C4-2B (cell line): ENCODE results near the gene AFM.

Experiments used
- H3K27ac ChIP-seq: fragments of 450-650 bp; 2 replicates; pipeline ENCODE4 v1.5.1; 2017
- ZFX ChIP-seq: fragments of 450-650 bp; IDR thresholded peaks from 2 replicates; pipeline ENCODE4 v1.6.1; 2017
- TF ChIP-seq, protein P1 (sequence below): fragments of 450-650 bp; conservative IDR thresholded peaks from 2 replicates; pipeline ENCODE4 v1.5.1; 2017; ENCODE audit warnings: mild to moderate bottlenecking

The AFM gene

GRCh38 chr4:73451404-73451803 is 30.1 kb upstream of the AFM start:
- TF ChIP-seq, protein P1, sequence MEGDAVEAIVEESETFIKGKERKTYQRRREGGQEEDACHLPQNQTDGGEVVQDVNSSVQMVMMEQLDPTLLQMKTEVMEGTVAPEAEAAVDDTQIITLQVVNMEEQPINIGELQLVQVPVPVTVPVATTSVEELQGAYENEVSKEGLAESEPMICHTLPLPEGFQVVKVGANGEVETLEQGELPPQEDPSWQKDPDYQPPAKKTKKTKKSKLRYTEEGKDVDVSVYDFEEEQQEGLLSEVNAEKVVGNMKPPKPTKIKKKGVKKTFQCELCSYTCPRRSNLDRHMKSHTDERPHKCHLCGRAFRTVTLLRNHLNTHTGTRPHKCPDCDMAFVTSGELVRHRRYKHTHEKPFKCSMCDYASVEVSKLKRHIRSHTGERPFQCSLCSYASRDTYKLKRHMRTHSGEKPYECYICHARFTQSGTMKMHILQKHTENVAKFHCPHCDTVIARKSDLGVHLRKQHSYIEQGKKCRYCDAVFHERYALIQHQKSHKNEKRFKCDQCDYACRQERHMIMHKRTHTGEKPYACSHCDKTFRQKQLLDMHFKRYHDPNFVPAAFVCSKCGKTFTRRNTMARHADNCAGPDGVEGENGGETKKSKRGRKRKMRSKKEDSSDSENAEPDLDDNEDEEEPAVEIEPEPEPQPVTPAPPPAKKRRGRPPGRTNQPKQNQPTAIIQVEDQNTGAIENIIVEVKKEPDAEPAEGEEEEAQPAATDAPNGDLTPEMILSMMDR: no peak
- TF ChIP-seq ZFX: no peak

GRCh38 chr4:73451981-73452747 is 29.4 kb upstream of the AFM start:
- TF ChIP-seq, protein P1: no peak
- no peak for TF ChIP-seq ZFX
- H3K27ac ChIP-seq: no peak overlapping the region

More at GRCh38 chr4:73451404-73451803, 30.1 kb upstream of the AFM start:
- H3K27ac ChIP-seq: no peak overlapping the region

- no peak overlapping the region for H3K27ac ChIP-seq
- TF ChIP-seq ZFX: no peak
- TF ChIP-seq, protein P1: no peak
Observed at GRCh38 chr4:73452953-73453700, 28.4 kb upstream of the AFM start.

DNA sequence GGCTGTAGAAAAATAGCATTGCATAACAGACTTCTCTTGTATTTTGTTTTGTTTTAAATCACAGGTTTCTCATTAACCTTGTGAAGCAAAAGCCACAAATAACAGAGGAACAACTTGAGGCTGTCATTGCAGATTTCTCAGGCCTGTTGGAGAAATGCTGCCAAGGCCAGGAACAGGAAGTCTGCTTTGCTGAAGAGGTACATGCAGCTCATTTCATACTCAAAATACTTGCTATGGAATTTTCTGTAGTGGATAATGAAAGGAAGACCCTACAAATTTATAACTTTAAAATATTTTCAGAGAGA is 27.9 kb upstream of the AFM start:
- H3K27ac ChIP-seq: no peak overlapping the region
- TF ChIP-seq ZFX: no peak
- TF ChIP-seq, protein P1: no peak

DNA sequence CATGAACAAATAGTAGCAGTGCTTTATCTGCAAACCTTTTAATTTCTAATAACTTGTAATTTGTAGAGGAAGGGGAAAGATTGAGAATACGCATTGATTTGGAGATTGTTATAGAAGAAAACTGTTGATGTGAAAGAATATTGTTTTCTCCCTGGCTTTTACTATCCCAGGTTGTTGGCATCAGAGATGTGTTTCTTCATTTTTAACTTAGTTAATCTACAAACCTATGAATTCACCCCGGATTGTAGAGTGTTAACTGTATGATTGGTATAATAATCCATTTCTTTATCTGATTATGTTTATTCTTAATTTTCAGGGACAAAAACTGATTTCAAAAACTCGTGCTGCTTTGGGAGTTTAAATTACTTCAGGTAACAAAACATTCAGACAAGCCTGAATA is 26.6 kb upstream of the AFM start:
- no peak for TF ChIP-seq ZFX
- TF ChIP-seq, protein P1: no peak
- no peak overlapping the region for H3K27ac ChIP-seq

DNA sequence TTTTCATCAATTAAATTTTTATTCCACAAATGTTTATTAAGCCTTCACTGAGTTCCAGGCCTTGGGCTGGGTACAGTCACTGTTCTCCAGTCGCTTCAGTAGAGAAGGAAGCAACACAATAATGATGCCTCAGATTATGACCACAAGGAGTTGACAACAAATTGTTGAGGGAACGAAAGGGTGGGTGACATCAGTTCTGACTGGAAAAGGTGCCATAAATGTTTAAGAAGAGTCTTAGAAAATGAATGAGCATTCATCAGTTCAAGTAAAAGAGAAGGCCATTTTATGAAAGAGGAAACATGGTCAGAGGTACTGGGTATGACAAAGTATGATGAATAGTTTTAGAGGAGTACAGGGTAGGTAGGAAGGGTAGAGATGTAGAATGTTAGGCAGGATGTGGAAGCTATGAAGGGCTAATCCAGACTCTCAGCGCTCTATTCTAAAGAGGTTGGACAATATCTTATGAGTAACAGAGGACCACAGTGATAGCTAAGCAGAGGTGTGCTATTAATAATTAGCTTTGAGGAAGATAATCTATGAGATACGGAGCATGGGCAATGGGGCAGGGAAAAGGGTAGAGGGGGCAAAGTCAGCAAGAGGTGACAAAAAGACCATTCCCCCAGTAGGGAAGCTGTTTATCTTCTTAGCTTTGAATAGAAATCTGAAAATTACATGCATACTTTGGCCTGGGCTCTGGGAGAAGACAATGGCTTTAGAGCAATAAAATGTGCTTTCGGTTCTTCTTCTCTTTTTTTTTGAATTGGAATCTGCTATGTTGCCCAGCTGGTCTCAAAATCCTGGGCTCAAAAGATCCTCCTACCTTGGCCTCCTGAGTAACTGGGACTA is 25.1 kb upstream of the AFM start:
- no peak for TF ChIP-seq ZFX
- no peak overlapping the region for H3K27ac ChIP-seq

GRCh38 chr4:73458184-73459047 is 23.1 kb upstream of the AFM start:
- TF ChIP-seq ZFX: no peak
- TF ChIP-seq, protein P1: no peak
- no peak overlapping the region for H3K27ac ChIP-seq
